Measurements from ENCODE around the gene TUB. TPM values are rescaled to one million over a fixed set of nuclear protein-coding genes. Genes with fewer than 3 reads are reported as not detected.

TUB gene, protein sequence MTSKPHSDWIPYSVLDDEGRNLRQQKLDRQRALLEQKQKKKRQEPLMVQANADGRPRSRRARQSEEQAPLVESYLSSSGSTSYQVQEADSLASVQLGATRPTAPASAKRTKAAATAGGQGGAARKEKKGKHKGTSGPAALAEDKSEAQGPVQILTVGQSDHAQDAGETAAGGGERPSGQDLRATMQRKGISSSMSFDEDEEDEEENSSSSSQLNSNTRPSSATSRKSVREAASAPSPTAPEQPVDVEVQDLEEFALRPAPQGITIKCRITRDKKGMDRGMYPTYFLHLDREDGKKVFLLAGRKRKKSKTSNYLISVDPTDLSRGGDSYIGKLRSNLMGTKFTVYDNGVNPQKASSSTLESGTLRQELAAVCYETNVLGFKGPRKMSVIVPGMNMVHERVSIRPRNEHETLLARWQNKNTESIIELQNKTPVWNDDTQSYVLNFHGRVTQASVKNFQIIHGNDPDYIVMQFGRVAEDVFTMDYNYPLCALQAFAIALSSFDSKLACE
- total RNA-seq (ENCODE audit: low replicate concordance): 7.7 and 12.6 TPM in 2 replicates

DNA sequence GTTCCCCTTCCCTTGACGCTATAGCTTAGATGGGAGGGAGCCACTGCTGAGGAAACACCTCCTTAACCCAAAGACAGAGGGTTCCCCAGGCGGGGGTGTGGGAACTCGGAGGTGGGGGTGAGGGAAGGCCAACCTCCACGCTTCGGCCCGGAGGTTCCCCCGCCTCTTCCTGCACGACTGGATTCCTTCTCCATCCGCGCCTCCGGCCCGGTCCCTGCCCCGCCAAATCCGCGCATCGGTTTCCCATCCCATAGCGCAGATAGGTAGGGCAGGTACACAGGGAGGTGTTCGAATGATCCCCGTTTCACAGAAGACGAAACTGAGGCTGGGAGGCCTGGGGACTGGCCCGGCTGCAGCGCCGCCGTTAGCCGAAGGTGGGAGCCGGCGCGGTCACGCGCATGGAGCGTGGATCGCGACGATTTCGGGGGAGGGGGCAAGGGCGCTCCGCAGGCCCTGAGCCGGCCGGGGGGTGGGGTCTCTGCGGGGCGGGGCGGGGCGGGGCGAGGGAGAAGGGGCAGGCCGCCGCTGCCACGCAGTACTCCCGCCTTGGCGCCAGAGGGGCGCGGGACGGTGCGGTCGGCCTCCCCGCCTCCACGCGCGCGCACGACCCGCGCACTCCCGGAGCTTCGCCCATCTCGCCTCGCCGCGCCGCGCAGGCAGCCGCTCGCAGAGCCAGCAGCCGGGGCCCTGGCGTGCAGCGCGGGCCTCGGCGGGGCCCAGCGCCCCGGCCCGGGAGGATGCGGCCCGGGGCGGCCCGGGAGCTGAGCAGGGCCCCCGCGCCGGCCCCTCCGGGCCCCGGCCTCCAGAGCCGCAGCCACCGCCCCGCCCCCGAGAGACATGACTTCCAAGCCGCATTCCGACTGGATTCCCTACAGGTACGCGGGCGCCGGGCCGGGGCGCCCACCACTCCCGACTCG lies at the start of gene TUB:
Gene TUB (plus strand): TSS at position 538 of the 917 bp plus-strand sequence. CDS start 300 bp downstream, at position 838.

Other genes starting within 250 kb of the TUB start
- gene OR10A6, start 149.9 kb upstream of the TUB start, total RNA-seq (ENCODE audit: low replicate concordance): not detected in 2 replicates
- not detected in 2 replicates for gene OR10A3, start 139.5 kb upstream of the TUB start, total RNA-seq (ENCODE audit: low replicate concordance)
- gene NLRP10, start 115.8 kb upstream of the TUB start, total RNA-seq (ENCODE audit: low replicate concordance): 0.23 and 0.68 TPM in 2 replicates
- 278 and 302 TPM in 2 replicates for gene EIF3F, start 93.9 kb upstream of the TUB start, total RNA-seq (ENCODE audit: low replicate concordance)
- not detected in 2 replicates for gene RIC3, start 87.8 kb downstream of the TUB start, total RNA-seq (ENCODE audit: low replicate concordance)
- gene LMO1, start 182.7 kb downstream of the TUB start, total RNA-seq (ENCODE audit: low replicate concordance): not detected in 2 replicates

Data from smooth muscle cell of the coronary artery (primary cell).